HG03442 (cell line): Measurements from ENCODE around the gene ZP2.
"Not testable (repeated sequence)": the region's sequence is repeated elsewhere in the genome, so short reads cannot be mapped to it uniquely, and the experiment has no call there.

Experiments used
- ATAC-seq: cut with Tn5 transposase; IDR thresholded peaks from one replicate; pipeline ENCODE4 v1.9.1; 2021; ENCODE audit warnings: mild to moderate bottlenecking, moderate library complexity; ENCODE audit not compliant: unreplicated experiment

The ZP2 gene

GRCh38 chr16:21152160-21153030 is 59.0 kb downstream of the ZP2 start:
- ATAC-seq: not testable (repeated sequence)

DNA sequence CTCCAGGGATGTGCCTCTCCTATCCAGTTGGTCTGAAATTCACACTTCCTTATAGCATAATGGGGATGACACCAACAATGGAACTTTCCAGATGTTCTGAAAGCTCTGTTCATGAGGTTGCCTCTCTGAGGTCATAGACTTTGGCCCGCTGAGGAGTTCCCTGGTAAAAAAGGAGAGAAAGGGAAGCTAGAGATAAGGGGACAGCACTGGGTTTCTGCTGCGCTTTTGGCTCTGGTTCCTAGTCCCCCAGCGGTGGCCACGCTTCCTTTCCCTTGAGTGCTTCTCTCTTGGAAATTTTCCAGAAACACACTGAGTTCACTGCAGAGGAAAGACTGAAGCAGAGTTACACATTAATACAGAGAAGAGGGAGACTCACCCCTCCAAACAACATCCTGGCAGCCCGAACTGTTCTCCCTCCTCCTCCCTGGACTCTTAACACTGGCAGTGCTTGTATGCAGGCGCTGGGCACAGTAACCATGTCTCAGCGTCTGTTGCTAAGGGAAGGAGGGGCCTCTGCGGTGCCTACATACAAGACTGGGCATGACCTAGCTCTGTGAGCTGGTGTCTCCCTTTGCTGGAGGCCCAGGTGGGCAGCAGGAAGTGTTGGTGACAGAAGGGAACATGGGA is 60.9 kb downstream of the ZP2 start, which contains the start of gene DNAH3:
Gene DNAH3 (minus strand): TSS at position 472 of the 627 bp plus-strand sequence. CDS start 527 bp downstream, outside the sequence.
- ATAC-seq: no peak
